ENCODE measurements around the gene HPSE2. TPM values are rescaled to one million over a fixed set of nuclear protein-coding genes. Genes with fewer than 3 reads are reported as not detected.

HPSE2 gene
- total RNA-seq, 1 experiment from 2014 or later: not detected

DNA sequence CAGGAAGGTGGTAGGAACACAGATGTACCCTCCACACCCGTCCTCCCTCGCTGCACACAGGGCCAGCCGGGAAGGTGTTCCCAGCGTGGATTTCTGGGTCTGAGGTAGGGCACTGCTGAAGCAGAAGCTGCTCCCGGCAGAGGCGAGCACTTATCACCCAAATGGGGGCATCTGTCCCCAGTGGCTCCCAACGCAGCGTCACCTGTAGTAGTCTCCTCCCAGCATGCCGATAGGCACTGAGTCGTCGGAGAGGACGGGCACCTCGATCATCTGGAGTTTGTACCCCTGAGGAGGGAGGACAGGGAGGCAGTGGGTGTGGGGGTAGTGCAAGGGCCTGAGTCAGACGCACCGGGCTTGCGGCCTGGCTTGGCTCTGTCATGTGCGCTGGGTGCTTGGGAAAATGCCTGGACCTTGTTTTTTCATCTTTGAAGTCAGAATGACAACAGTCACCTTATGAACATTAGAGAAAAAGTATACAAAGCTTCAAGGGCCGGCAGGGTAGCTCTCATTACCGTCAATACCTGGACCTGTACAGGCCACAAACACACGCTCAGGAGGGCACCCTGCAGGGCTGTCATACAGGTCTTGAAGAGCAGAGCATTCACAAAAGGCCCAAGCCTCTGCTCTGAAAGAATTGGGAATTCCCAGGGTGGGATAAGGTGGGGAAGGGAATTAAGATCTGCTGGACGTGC, 817.5 kb downstream of the HPSE2 start:
- no peak for DNase-seq (ENCODE audit: low read depth)

- DNase-seq (ENCODE audit: low read depth): no peak
These were observed 818.1 kb downstream of the HPSE2 start for GRCh38 chr10:98417481-98417959.

- DNase-seq (ENCODE audit: low read depth): no peak
These were observed 818.9 kb downstream of the HPSE2 start for GRCh38 chr10:98416606-98417388.

- DNase-seq (ENCODE audit: low read depth): no peak
These were observed 819.9 kb downstream of the HPSE2 start for GRCh38 chr10:98415731-98416119.

- peak; percentile 92 for DNase-seq (ENCODE audit: low read depth)
These were observed 820.5 kb downstream of the HPSE2 start, which contains the start of gene PYROXD2 for GRCh38 chr10:98414932-98415730. Gene PYROXD2, minus strand, starts transcription at chr10:98415182. Its CDS starts 47 bp downstream, at chr10:98415135.

DNA sequence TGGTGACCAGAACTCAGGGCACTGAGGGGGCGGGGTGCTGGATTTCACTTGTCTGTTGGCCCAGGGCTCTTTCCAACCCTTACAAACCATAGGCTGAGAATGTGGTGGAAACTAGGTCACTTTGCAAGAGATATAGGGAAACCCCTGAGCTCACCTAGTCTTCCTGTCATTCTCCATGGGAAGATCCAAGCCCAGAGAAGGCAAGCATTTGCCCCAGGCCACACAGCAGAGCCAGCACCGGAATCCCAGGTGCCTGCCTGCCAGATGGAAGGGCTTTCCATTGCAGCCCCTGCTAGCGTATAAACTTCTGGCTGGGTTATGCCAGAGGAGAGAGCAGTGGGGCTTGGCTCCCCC, 821.1 kb downstream of the HPSE2 start:
- no peak for DNase-seq (ENCODE audit: low read depth)

DNA sequence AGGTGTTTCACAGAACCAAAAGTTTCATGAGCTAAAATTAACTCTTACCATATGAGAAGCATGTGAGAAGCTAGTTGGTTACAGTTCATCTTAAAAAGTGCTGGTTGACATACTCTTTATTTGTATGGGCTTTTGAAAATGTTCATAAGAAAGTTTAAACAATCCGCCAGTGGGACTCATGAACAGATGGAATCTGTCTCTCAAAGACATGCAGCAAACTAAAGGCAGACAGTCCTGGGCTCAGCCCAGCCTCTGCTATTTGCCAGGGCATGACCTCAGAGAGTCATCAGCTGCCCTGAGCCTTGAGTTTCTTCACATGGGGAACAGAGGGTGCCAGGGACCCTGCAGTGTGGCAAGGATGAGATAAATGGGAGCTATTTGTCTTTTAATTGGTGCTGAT, 823.9 kb downstream of the HPSE2 start:
- DNase-seq (ENCODE audit: low read depth): no peak

DNA sequence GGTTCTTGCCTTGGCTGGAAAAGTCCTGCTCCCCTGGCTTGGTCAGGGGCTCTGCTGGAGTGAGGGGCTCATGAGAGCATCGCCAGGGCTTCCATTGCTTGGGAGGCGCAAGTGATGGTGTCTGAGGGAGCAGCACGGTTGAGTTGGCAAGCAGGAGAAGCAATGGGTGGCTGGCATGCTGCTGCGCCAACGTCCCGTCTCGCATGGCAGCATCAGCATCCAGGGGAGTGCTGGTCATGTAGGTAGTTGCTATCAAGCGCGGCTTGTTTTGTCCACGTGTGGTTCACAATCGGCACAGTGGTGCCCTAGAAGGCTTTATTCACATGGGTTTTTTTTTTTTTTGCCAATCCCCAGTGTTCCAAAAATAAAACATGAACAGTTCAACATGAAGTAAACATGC, 824.5 kb downstream of the HPSE2 start:
- DNase-seq (ENCODE audit: low read depth): no peak

GRCh38 chr10:98410759-98411158, 824.9 kb downstream of the HPSE2 start:
- no peak for DNase-seq (ENCODE audit: low read depth)

DNA sequence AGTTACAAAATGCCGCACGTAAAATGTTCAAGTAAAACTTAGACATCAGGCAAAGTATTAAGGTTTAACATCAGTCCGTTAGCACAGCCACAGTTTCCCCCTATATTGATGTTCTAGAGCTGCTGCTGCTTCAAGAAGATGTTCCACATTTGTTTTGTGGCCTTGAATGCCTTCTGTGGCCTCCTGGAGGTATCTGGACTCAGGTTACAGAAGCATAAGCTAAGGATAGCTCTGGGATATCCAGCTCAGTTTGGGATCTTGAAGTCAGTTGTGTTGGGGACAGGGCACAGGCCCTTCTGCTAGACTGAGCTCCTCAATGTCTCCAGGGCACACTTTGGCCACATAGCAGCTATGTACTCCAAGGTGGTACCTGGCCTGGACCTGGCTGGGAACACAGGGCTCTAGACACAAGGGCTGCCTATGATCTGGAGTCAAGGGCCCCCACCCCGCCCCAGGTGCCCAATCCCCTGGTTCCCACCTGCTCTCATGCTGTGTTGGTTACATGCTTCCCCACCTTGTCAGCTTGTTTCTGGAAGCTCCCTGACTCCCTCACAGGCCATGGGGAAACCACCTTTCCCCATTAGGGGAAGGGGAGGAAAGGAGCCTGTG, 825.4 kb downstream of the HPSE2 start:
- no peak for DNase-seq (ENCODE audit: low read depth)

GRCh38 chr10:98408799-98409198, 826.9 kb downstream of the HPSE2 start:
- no peak for DNase-seq (ENCODE audit: low read depth)

DNA sequence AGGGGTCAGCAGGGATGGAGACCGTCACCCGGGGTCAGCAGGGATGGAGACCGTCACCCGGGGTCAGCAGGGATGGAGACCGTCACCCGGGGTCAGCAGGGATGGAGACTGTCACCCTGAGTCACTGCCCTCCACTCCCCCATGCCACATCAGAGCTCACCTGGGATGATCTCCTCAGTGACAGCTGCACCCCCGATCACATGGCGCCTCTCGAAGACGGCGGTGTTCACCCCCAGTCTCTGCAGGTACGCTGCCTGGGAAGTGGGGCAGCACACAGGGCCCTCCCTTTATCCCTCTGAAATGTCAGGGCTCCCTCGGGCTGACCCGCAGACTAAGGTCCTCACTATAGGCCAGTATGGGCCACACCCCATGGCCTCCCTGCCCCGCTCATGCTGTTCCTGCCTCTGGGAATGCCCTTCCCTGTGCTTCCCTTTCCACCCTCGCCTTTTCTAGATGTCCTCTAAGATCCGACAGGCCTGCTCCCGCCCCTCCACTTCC, 827.9 kb downstream of the HPSE2 start:
- no peak for DNase-seq (ENCODE audit: low read depth)

Small RNAs within 50 kb of the gene (small RNA-seq; reads per million reads assigned to genes)
- gene MIR4685: not detected
- not detected for gene MIR6507

Other genes starting within 250 kb of the HPSE2 start
- not detected in 2 replicates for gene CNNM1, start 93.5 kb upstream of the HPSE2 start, total RNA-seq (2014; rRNA removed; shearing (Covaris generic))
- gene GOT1, start 194.8 kb upstream of the HPSE2 start, total RNA-seq (2014; rRNA removed; shearing (Covaris generic)): 33.9 and 43.9 TPM in 2 replicates